ENCODE measurements around the gene MIER1. TPM values are rescaled to one million over a fixed set of nuclear protein-coding genes. Genes with fewer than 3 reads are reported as not detected.
"Not testable (repeated sequence)": the region's sequence is repeated elsewhere in the genome, so short reads cannot be mapped to it uniquely, and the experiment has no call there.

Gene MIER1
- total RNA-seq, 1 experiment from 2014 or later: 28.7 TPM

DNA sequence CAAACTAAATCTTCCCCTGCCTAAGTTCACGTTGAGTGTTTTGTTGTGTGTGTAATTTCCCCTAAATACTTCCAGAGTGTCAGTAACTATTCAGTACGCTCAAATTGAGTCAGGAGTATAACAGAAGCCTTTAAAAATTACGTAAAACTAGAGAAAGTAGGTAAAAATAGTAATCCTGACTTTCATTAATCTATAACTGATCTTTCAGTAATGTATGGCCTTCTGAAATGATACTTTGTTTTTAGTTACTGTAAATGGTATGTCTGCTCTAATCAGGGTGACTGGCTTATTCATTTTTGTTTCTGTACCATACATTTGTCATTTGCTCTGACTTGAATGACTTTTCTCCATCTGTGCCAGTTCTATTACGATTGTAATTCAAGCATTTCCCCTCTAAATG, 29.4 kb downstream of the MIER1 start (continued):
- TF ChIP-seq YY1 (IDR thresholded peaks at IDR 0.05; ENCODE audit: extremely low read depth, insufficient replicate concordance, low read depth, low read length) (no peak), SRF (IDR thresholded peaks at IDR 0.05; ENCODE audit: low read depth) (no peak), FOSL1 (IDR thresholded peaks at IDR 0.05; ENCODE audit: low read depth) (no peak), ZBTB33 (IDR thresholded peaks at IDR 0.05; ENCODE audit: extremely low read depth, insufficient replicate concordance, low read length) (no peak), EGR1 (IDR thresholded peaks at IDR 0.05; ENCODE audit: low read depth) (no peak)

GRCh38 chr1:66957938-66958337, 33.1 kb downstream of the MIER1 start:
- H3K4me2 ChIP-seq (ENCODE audit: low read length): no peak overlapping the region
- H3K27me3 ChIP-seq (ENCODE audit: insufficient read depth, low read length): no peaks in the 10 kb centered on the region
- no peak overlapping the region for H3K4me3 ChIP-seq (replicated peaks in 1 of 2; ENCODE audit: low read depth in 1 of 2, low read length in 2 of 2)
- DNase-seq (ENCODE audit: low read depth, low spot score) (no peak), ATAC-seq (no peak)
- H3K4me1 ChIP-seq (ENCODE audit: control insufficient read depth in 1 of 2, insufficient read depth in 2 of 2, low read length in 2 of 2): peaks cover 2 to 16% of the 10 kb centered on the region in 2 experiments; a peak in 3 of 4 replicates
- peaks cover 51% of the 10 kb centered on the region for H3K79me2 ChIP-seq (ENCODE audit: insufficient read depth, low read length)
- H4K20me1 ChIP-seq (ENCODE audit: insufficient read depth): peaks cover 5% of the 10 kb centered on the region; the same call in 1 of the 2 replicates
- intact Hi-C loops (cut with micrococcal nuclease): no loop called here
- ChIA-PET POLR2A (no interaction called here), CTCF (no interaction called here), RAD21 (ENCODE audit: low non-redundant PET in 1 of 2, low total read pairs in 2 of 2, uncharacterized antibody in 2 of 2, unreplicated experiment in 2 of 2) (no interaction called here)
- no peak for TF ChIP-seq SIN3A (IDR thresholded peaks at IDR 0.05; ENCODE audit: low read depth)
- TF ChIP-seq EZH2 (IDR thresholded peaks at IDR 0.05): no peak
- TF ChIP-seq SRF (IDR thresholded peaks at IDR 0.05; ENCODE audit: low read depth): no peak
- no peak for TF ChIP-seq SP1 (IDR thresholded peaks at IDR 0.05; ENCODE audit: low read depth)
- no peak for TF ChIP-seq YY1 (IDR thresholded peaks at IDR 0.05; ENCODE audit: extremely low read depth, insufficient replicate concordance, low read depth, low read length)
- TF ChIP-seq ZNF274 (IDR thresholded peaks at IDR 0.05; ENCODE audit: low read depth, low read length): no peak
- TF ChIP-seq, protein P1, sequence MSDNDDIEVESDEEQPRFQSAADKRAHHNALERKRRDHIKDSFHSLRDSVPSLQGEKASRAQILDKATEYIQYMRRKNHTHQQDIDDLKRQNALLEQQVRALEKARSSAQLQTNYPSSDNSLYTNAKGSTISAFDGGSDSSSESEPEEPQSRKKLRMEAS (IDR thresholded peaks at IDR 0.05): no peak
- TF ChIP-seq CEBPB (IDR thresholded peaks at IDR 0.05; ENCODE audit: low read depth): no peak
- no peak for TF ChIP-seq EZH2phosphoT487 (IDR thresholded peaks at IDR 0.05; ENCODE audit: borderline replicate concordance)
- no peak for TF ChIP-seq POLR2A (IDR thresholded peaks at IDR 0.05; ENCODE audit: borderline replicate concordance, extremely low read depth, insufficient read depth, insufficient read length)
- no peak for TF ChIP-seq ELF1 (IDR thresholded peaks at IDR 0.05; ENCODE audit: borderline replicate concordance, low read depth)
- no peak for TF ChIP-seq FOSL1 (IDR thresholded peaks at IDR 0.05; ENCODE audit: low read depth)
- TF ChIP-seq ZFX (IDR thresholded peaks at IDR 0.05): no peak
- H3K9me3 ChIP-seq (ENCODE audit: control insufficient read depth in 1 of 2, insufficient read depth in 1 of 2, low read depth in 1 of 2, low read length in 2 of 2): no peaks in the 10 kb centered on the region
- H3K36me3 ChIP-seq (ENCODE audit: control insufficient read depth in 1 of 2, insufficient read depth in 2 of 2, low read length in 2 of 2): peaks cover 18 to 21% of the 10 kb centered on the region in 2 experiments; a peak in 3 of 4 replicates
- H3K9me2 ChIP-seq (ENCODE audit: insufficient read depth): no peaks in the 10 kb centered on the region
- H2AFZ ChIP-seq (ENCODE audit: low read depth, low read length, poor library complexity, severe bottlenecking): no peak overlapping the region
- H3K27ac ChIP-seq (ENCODE audit: low read depth, low read length): no peak overlapping the region
- H3K9ac ChIP-seq (ENCODE audit: low read length): no peak overlapping the region
- BruUV-seq (replicated peaks): no TSS peak

DNA sequence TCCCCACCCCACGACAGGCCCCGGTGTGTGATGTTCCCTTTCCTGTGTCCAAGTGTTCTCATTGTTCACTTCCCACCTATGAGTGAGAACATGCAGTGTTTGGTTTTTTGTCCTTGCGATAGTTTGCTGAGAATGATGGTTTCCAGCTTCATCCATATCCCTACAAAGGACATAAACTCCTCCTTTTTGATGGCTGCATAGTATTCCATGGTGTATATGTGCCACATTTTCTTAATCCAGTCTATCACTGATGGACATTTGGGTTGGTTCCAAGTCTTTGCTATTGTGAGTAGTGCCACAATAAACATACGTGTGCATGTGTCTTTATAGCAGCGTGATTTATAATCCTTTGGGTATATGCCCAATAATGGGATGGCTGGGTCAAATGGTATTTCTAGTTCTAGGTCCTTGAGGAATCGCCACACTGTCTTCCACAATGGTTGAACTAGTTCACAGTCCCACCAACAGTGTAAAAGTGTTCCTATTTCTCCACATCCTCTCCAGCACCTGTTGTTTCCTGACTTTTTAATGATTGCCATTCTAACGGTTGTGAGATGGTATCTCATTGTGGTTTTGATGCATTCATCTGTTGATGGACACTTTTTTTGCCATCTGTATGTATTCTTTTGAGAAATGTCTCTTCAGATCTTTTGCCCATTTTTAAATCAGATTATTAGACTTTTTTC, 41.5 kb downstream of the MIER1 start:
- H3K9me2 ChIP-seq (ENCODE audit: insufficient read depth); POLR2A ChIA-PET; H3K4me3 ChIP-seq (replicated peaks in 1 of 2; ENCODE audit: low read depth in 1 of 2, low read length in 2 of 2); H4K20me1 ChIP-seq (ENCODE audit: insufficient read depth); H3K4me1 ChIP-seq (ENCODE audit: control insufficient read depth in 1 of 2, insufficient read depth in 2 of 2, low read length in 2 of 2); H3K27me3 ChIP-seq (ENCODE audit: insufficient read depth, low read length); H2AFZ ChIP-seq (ENCODE audit: low read depth, low read length, poor library complexity, severe bottlenecking); CTCF ChIA-PET; RAD21 ChIA-PET (ENCODE audit: low non-redundant PET in 1 of 2, low total read pairs in 2 of 2, uncharacterized antibody in 2 of 2, unreplicated experiment in 2 of 2); H3K9ac ChIP-seq (ENCODE audit: low read length); H3K79me2 ChIP-seq (ENCODE audit: insufficient read depth, low read length); DNase-seq (ENCODE audit: low read depth, low spot score); intact Hi-C loops (cut with micrococcal nuclease); H3K9me3 ChIP-seq (ENCODE audit: control insufficient read depth in 1 of 2, insufficient read depth in 1 of 2, low read depth in 1 of 2, low read length in 2 of 2); ATAC-seq; H3K4me2 ChIP-seq (ENCODE audit: low read length); H3K27ac ChIP-seq (ENCODE audit: low read depth, low read length); BruUV-seq (replicated peaks): not testable (repeated sequence)
- peaks cover 15 to 35% of the 10 kb centered on the region in 2 experiments for H3K36me3 ChIP-seq (ENCODE audit: control insufficient read depth in 1 of 2, insufficient read depth in 2 of 2, low read length in 2 of 2)
